GM18499 (cell line): ENCODE results near the gene C6orf136.
"Not testable (repeated sequence)": the region's sequence is repeated elsewhere in the genome, so short reads cannot be mapped to it uniquely, and the experiment has no call there.

Source experiments
- ATAC-seq: cut with Tn5 transposase; IDR thresholded peaks from one replicate; pipeline ENCODE4 v1.9.1; 2021; ENCODE audit warnings: moderate number of reproducible peaks; ENCODE audit not compliant: insufficient read depth, unreplicated experiment

Gene C6orf136

DNA sequence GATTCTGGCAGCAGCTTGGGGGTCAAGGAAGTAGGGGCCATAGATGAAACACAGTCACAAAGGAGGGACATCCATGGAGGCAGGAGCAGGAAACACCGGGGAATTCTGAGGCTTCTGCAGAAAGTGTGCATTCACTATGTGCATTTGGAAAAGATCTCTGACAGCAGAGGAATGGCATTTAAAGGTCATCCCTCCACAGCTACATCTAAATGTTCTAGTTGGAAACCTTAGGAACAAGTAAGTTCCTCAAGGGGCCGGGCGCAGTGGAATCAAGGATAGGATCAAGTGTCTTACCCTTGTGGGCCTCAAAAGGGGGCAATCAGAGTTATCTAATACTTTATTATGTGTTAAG is 8.8 kb downstream of the C6orf136 start:
- no peak for ATAC-seq

DNA sequence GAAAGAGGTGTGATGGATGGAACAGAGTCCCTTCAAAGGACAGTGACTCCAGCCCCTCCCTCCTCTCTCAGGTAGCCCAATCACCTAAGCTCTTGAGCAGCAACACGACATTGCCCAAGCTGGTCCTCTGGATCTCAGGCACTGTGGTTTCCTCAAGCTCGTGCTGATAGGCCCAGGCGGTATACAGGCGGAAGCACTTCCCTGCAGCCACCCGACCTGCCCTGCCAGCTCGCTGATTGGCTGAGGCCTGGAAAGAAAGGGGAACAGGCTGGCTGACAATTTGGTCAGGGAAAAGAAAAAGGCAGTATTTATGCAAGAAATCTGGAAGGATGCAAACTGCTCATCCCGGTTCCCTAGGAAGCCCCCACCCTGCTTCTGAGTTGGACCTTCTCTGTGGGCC is 9.6 kb downstream of the C6orf136 start:
- no peak for ATAC-seq

DNA sequence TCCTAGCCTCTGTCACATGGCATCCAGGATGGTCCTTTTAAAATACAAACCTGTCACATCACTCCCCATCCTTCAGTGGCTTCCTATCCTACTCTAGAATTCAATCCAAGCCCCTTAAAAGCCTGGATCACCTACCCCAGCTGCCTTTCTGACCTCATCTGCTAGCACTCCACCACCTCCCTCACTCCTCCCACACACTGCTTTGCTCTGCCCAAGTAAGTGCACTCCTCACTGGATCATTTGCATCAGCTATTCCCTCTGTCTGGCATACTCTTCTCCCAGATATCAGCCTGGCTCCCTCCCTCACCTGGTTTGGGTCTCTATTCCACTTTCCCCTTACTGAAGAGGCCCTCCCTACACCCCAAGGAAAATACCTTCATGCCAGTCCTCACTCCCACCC is 10.5 kb downstream of the C6orf136 start:
- no peak for ATAC-seq

DNA sequence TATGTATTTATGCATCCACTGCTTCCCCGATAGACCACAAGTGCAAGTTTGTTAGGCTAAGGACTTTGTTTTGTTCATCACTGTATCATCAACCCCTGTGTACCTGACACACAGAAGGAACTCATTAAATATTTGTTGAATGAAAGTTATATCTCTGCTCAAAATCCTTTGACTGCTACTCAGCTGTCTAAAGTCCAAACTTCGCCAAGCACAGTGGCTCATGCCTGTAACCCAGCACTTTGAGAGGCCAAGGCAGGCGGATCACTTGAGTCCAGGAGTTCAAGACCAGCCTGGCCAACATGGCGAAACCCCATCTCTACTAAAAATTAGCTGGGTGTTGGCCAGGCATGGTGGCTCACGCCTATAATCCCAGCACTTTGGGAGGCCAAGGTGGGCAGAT is 11.0 kb downstream of the C6orf136 start:
- ATAC-seq: not testable (repeated sequence)

GRCh38 chr6:30664994-30665767 is 18.2 kb downstream of the C6orf136 start:
- no peak for ATAC-seq

DNA sequence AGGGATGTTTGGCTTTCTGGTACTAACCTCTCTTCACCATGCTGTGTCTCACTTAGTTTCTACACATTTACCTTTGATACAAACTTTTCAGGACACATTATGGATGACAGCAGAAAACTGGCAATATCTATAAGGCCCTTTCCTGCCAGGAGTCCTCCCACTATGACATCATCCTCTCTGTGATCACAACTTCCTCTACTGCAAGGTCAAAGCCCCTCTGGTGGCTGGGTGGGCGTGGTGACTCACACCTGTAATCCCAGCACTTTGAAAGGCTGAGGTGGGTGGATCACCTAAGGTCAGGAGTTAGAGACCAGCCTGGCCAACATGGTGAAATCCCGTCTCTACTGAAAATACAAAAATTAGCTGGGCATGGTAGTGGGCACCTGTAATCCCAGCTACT is 19.4 kb downstream of the C6orf136 start:
- not testable (repeated sequence) for ATAC-seq

- ATAC-seq: no peak
These were observed 24.0 kb downstream of the C6orf136 start for GRCh38 chr6:30670760-30671527.

- ATAC-seq: peak; percentile 47
These were observed 25.7 kb downstream of the C6orf136 start, which contains the start of gene DHX16 for GRCh38 chr6:30672445-30673253. Gene DHX16, minus strand, starts transcription at chr6:30673006. Its CDS starts 165 bp downstream, at chr6:30672841.

DNA sequence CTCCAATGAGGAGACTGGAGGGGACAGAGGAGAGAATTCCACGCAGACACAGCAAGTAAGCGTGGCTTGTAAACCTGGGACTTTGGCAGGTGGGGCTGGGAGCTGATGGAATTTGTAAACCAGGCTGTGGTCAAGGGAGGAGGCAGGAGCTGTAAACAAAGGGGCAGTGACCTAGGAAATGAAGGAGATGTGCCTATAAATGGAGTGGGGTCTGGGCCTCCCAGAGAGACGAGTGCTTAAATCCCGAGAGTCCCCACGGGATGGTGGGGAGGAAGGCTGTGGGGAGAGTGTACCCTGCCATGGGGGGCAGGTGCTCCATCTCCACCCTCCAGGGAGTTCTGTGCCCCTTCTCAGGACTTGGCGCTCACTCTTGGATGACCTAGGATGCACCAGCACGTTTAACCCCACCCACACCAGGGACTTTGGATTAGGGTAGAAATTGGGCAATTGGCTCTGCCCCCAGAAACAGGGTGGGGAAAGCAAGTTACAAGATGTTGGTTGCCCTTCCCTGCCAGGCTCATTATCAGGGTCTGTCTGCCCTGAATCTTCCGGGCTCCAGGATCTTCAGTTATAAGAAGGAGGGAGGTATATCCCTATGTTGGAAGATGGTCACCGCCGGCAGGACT is 29.8 kb downstream of the C6orf136 start:
- ATAC-seq: no peak

DNA sequence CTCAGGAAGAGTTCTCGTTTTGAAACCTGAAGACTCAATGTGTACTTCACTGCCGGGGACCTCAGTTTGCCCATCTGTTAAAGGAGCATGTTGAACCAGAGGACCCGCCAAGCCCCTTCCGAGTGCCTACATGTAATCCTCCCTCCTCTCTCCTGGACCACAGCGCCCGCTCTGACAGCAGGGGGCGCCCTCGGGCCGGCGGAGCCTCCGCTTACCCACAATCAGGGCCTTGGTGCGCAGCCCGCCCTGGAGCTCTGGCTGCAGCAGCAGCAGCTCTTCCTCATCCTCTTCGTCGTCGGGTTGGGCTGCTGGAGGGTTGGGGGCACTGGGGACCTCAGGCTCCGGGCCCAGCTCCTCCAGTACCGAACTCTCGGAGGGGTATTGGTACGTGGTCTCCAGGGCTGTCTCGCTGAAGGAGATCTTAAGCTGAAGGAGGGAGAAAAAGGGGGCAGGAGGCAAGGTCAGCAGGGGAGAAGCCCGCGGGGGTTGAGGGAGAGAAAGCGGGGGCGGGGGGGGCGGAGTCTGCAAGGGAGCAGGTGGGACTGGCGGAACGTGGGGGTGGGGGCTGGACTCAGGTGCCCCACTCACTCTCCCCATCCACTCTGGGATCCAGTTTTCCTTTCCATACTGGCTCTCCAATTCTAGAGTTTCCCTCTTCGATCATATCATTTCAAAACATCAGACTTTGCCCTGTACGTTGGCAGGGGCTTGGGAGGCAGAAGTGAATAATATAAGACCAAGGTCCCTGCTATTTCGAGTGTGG is 32.2 kb downstream of the C6orf136 start:
- ATAC-seq: no peak

DNA sequence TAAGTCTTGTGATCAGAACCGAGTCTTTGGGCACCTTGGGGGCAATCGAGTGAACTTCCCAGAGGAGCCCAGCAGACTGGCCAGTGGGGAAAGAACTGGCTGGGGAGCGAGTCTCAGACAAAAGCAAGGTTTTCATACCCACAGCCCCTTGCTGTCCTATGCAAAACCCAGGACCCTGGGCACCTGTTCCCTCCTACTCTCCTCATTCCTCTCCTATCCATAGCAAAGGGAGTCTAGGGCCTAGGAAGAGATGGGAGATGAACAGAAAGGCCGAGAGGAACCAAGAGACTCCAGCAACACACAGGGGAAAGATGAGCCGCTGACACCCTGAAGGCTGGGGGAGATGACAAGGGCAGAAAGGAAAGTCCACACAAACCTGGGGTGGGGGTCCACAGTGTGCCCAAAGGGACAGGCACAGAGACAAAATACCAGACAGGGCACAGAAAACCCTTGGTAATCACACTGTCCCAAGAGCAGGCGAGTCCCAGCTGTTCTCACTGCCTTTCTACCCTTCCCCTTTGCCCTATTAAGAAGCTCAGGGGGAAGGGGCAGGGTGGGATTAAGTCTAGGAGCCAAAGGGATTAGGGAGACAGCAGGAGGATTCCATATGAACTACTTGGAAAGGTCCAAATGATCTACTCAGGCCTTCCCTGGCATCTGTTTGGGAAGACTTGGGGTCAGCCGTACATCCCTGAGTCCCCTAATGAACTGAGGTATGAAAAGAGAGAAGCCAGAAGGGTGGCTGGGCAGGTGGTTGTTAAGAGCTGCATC is 33.0 kb downstream of the C6orf136 start:
- ATAC-seq: no peak

DNA sequence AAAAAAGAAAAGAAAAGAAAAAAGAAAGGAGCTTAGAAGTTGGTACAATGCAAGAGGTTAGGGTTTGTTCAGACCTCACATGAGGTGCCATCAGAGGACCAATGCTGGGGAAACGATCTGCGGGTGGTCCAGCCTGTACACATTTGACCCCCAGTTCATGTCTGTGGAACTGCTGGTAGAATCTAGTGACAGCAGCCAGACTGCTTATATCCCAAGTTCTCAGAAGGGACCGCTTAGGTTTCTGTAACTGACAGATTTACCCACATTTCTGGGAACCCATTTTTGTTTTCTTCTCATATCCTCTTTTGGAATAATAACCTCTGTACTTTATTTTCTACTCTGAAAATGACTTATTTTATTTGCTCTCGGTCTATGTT is 34.8 kb downstream of the C6orf136 start:
- no peak for ATAC-seq

- ATAC-seq: no peak
These were observed 35.5 kb downstream of the C6orf136 start for GRCh38 chr6:30682143-30683117.

GRCh38 chr6:30683183-30683979 is 36.4 kb downstream of the C6orf136 start:
- no peak for ATAC-seq

DNA sequence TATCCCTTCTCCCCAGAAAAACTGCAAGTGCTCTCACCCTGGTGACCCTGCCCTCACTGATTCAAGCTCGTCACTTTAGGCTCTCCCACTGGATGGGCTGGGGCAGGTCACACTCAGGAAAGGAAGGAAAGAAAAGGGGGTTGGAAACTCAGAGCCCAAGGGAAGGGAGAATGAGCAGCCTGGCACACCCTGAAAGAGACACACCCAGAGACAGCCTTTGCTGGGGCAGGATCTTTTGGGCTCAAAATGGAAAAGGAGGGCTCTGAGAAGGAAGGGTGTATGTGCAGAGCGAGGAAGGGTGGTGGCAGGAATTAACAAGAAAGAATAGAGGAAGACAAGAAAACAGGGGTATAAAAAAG is 37.0 kb downstream of the C6orf136 start:
- no peak for ATAC-seq

DNA sequence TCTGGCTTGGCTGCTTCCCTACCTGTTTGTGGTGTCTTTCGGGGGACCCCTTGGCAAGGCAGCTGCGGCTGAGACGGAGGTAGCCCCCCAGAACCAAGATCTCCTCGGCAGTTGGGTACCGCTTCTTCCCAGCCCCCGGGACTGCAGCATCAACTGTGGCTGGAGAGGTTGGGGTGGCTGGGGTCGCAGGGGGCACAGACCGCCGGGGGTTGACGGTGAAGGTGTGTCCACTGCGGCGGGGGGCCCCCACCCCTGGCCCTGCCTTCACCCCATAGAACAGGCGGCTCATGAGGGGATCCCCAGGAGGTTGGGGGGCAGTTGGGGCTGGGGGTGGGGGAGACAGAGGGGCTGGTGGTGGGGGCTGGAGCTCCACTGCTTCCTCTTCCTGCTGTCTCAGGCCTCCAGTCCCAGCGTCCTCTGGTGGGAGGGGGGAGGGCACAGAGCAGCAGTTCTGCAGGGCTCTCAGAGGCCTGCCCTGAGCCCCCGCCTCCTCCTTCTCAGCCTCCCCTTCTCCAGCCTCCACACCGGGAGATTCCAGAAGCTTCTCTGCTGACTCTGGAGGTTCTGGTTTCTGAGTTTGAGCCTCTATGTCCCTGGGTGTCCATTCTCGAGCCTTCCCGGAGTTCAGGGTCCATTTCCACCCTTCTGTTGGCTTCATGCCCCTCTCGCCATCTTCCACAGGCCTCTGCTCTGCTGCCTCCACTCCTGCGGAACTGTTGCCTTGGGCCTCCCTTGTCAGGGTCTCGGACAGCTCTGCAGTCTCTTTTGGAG is 37.6 kb downstream of the C6orf136 start:
- ATAC-seq: no peak
